Islet precursor cell (in vitro differentiated cells): ENCODE results near the gene UVSSA.
"Not testable (repeated sequence)": the region's sequence is repeated elsewhere in the genome, so short reads cannot be mapped to it uniquely, and the experiment has no call there.

ENCODE experiments used
- DNase-seq: peaks from one replicate; pipeline ENCODE4 v3.0.0-alpha.2; 2018

The UVSSA gene

DNA sequence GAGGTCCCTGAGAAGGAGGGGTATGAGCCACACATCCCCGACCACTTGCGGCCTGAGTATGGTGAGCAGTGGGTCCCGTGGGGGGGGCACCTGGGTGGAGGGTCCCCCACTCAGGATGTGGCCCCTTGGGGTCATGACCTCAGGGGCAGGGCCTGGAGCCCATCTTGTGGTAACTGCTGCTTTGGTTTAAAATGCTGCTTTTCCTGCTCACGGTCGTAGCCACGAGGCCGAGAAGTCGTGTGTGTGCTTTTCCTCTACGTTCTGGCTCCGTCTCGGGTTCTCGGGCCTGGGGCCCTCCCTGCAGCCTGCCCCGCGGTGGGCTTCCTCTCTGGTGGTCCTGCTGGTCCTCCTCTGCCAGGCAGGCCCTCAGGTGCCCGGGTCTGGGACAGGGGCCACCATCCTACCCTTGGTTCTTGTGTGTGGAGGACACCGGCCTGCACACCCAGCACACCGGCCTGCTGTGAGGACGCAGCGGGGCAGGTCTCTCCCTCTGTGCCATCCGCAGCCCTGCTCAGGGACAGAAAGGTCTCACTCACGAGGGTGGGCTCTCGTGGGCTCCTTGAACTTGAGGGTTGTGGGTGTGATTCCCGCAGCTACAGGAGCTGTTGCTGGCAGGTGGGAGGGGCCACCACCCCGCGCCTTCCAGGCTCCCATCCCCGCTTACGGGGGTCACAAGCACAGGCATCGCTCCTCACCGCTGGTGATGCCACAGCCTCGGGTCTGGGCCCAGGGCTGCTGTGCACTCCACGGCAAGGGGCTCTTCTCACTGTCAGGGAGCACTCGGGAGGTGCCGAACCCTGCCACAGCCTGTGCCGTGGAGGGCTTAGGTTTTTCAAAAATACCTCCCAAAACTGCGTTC lies 19.6 kb downstream of the UVSSA start:
- DNase-seq, result no peak

DNA sequence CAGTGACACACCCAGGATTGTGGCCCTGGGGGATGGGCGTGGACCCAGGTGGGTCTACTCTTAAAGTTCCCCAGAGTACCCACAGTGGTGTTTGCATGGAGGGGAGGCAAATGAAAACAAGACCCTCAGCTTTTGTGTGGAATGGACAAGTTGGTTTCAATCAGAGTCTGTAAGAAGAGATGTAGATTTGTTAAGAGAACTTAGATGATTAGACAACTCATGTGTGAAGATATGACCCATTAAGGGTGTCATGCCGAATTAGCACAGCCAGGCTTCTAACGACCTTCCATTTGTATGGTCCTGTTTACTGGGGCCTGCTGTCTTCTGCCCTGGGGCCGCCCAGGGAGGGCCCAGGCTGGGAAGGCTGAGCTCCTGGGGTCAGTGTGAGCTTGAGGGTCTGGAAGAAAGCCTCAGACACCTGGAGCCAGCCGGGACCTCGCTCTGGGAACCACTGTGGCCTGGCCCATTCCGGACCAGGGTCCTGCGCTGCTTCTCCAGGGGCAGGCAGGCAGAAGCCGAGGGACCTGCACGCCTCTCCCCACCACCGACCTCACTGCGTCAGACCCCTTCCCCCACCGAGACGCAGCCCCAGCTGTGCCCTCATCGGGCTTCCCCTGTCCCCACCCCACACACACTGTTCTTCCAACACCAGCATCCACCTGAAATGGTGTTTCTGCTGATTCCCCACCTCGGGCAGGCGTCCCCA lies 20.4 kb downstream of the UVSSA start:
- no peak for DNase-seq

DNA sequence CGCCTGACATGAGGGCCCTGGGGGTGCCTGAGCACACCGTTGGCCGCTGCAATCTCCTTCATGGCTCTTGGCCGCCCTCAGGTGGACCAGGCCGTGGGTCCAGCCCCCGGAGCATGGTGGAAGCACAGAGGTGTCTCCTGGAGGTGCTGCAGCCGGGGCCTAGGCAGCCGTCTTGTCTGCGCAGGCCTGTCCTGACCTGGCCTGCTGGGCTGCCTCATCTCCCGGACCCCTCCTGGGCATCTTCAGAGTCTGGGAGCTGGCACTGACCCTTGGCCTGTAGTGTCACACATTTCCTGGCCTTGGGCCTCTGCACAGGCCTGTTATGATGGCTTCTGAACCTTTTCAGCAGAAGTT lies 20.9 kb downstream of the UVSSA start:
- no peak for DNase-seq

DNA sequence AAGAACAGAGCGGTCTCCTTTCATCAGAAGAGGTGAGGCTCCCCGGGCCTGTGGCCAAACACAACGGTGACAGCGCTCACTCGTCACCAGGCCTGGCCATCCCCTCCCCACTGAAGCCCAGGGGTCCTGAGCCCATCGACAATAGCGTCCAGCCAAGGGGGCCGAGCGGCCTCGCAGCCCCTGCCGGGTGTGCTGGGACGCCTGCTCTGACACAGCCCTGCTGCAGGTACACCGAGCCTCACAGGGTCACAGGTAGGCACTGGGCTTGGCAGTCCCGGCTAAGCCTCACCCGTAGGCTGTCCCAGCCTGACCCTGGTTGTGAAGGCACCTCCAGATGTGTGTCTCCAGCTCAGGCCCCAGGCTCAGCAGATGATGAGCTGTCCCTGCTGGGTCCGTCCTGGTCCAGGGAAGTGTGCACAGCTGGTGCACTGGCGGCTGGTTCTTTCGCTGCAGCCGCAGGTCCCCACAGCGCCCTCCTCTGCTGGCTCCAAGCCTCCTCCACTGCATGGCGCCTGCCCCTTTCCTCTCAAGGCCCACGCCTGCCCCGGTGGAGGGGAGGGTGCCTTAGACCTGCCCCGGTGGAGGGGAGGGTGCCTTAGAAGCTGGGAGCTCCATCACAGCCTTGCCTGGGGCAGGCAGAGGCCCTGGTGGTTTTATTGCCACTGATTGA lies 21.5 kb downstream of the UVSSA start:
- DNase-seq, result no peak

DNA sequence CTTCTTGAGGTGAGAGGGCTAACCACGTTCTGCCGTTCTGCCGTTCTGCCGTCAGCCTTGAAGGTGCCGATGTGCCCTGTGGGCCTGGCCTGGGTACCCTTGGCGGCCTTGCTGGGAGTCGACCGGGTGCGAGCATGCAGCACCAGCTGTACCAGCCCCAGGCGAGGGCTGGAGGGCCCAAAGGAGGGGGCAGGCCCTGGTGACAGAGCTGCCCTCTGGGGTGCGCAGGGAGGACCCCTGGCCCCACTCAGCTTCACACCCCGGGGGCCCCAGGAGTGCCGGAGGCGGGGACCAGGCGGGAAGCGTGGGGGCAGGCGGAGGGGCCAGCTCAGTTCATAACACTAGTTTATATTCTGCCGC lies 22.1 kb downstream of the UVSSA start:
- DNase-seq, result no peak

DNA sequence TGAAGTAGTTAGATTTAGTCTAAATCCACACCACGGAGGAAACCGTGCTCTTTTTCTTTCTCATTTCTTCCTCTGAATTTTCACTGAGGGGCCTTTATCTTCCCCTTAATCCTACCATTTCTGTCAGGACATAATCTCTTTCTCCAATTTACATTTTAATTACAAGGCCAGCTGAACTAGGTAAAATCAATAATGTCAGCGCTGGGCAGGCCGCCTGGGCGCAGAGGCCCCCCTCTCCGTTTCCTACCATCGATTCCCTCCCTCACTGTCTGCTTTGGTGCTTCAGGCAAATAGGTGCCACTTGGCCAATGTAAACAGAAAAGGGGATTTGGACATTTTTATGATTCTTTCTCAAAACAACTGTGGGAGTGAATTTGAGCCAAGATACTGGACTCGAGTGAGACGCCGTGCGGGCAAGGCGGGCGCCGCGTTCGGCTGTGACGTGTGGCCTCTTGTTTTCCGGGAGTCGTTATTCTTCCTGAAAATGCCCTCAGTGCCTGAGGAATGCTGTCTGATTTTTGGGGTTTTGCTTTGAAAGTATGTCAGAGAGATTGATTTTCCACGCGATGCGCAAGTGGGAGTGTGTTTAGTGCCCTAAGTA lies 22.6 kb downstream of the UVSSA start:
- no peak for DNase-seq

DNA sequence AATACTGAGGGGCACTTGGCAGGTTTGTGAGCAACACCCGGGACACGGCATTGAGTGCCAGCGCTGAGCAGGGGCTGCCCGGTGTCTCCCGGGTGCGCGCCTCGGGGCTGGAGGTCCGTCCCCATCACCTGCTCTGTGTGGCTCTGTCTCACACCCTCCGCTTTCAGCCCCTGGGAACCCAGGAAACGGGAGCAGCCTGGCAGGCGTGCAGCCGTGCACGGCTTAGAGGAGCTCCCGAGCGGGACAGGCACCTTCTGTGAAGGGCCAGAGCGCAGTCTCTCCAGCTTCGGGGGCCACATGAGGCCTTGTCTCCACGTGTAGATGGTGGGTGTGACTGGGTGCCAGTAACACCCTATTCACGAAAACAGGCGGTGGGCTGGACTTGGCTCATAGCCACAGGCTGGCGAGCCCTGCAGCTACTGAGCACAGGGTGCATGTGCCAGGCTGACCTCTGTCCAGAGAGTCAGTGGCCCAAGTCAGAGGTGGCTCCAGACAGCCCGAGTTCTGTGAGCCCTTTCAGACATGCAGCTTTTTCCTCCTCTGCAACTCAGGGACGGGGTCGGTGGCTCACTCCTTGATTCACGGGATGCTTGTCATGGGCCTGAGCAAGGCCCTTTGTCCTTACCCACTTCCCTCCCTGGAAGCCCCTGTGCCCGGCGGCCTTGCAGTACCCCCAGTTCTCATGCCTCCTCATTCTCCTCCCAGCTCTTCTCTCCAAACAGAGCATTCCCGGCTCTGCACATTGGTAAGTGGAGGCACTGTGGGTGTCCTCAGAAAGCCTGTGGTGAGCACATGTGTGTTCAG lies 23.5 kb downstream of the UVSSA start:
- DNase-seq, result no peak

DNA sequence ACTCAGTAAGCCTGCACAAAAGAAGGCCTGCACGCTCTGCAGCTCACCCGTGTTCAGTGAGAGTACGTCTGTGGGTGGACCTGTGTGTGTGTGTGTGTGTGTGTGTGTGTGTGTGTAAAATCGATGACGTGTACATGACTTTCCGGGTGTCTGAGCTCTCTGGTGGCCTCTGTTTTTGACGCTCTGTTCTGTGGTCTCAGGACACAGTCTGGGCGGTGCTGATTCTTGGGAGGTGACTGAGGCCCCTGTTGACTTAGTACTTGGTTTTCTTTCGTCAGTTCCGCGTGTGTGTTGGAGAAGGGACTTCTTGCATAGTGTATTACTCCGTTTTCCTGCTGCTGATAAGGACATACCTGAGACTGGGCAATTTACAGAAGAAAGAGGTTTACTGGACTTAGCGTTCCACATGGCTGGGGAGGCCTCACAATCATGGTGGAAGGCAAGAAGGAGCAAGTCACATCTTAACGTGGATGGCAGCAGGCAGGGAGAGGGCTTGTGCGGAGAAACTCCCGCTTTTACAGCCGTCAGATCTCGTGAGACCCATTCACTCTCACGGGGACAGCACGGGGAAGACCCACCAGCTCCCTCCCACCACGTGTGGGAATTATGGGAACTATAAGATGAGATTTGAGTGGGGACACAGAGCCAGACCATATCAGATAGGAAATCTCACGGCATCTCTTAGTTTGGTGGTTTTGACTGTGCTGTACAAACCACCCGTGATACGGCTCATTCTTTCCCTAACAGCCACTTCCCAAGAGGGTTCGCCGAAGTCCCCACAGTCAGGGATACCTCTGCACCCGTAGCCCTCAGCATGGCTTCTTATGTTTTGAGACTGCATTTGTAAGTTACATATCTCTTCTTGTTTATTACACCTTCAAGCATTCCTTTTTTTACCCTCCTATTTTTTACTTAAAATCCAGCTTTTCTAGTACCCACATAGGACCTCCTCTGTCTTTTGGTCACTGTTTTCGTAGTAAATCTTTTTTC lies 24.5 kb downstream of the UVSSA start:
- no peak for DNase-seq

DNA sequence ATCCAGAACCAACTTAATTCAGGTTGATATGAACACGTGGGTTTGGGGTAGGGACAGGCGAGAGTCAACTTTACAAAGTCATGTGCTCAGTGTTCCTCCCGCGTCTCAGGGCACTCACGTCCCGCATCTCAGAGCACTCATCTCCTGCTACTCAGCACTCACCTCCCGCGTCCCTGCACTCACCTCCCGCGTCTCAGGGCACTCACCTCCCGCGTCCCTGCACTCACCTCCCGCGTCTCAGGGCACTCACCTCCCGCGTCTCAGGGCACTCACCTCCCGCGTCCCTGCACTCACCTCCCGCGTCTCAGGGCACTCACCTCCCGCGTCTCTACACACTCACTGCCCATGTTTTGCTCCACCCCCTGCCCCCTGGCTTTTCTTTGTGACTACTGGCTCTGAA lies 25.6 kb downstream of the UVSSA start:
- DNase-seq, result not testable (repeated sequence)

DNA sequence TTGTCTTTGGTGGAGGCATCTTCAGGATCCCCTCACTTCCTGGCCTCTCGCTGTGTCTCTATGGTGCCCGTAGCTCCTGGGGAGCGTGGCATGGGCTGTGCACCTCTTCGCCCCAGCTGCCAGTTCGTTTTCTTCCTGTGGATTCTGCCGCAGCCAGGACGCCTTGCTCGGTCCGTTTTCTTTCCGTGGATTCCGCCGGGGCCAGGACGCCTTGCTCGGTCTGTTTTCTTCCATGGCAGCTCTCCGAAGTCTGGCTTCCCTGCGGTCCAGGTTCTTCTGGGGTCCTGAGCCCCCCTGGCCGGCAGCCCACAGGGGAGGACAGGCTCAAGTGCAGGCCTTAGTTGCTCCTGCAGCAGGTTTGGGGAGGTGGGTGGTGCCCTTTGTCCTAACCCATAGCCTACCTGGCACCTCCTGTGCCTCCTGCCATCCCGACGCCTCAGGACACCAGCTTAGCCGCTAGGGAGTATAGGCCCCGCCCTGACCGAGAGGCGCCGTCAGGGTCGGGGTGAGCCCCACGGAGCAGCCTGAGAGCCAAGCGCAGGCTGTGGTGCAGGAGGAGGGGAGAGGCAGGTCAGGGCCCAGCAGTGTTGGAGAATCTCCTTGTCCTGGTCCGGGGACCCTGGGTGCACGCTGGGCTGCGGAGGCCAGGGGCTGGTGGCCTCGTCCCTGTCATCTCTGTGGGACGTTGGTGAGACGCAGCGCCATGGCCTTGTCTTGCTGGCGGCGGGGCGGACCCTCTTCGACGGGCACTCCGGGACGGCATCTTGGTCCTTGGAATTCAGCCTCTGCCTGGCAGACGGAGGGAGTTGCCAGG lies 27.1 kb downstream of the UVSSA start:
- no peak for DNase-seq

DNA sequence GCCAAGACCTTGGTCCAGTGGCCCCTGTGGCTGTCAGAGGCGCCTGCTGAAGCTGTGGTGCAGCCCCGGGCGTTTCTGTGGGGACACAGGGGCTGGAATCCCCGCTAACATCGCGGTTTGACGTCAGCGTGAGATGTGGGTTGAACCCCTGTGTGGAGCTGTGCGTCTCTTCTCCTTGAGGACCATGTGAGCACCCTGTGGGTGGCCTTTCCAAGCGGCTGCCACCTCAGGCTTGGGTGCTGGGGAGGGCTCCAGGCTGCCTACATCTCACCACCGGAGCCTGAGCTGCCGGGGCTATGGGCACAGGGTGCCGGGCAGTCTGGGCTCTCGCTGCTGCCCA lies 27.7 kb downstream of the UVSSA start:
- DNase-seq, result no peak

DNA sequence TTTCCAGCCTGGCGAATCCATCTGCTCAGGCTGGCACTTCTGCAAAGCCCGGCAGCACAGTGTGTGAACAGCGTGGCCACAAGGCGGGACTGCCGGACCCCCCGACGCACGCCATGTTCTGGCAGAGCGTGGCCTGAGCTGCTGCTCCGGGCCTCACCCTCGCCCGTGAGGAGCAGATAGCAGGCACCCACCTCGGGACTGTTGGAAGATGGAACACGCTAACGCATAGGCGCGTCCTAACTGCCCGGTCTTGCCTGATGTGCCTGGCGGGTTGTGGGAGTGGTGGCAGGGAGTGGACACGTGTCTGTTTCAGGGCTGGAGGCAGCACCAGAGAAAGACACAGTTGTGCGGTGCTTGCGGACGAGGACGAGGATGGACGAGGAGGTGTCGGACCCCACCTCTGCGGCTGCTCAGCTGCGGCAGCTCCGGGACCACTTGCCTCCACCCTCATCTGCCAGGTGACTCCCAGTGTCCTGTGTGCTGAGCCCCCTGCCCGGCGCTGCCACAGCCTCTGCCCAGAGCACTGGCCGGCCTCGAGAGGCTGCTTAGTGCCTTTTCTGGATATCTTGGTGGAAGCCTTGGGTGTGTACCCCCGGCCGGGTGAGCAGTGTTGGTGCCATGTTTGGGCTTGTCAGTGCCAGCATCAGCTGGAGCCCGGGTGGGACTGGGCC lies 28.2 kb downstream of the UVSSA start:
- no peak for DNase-seq

DNA sequence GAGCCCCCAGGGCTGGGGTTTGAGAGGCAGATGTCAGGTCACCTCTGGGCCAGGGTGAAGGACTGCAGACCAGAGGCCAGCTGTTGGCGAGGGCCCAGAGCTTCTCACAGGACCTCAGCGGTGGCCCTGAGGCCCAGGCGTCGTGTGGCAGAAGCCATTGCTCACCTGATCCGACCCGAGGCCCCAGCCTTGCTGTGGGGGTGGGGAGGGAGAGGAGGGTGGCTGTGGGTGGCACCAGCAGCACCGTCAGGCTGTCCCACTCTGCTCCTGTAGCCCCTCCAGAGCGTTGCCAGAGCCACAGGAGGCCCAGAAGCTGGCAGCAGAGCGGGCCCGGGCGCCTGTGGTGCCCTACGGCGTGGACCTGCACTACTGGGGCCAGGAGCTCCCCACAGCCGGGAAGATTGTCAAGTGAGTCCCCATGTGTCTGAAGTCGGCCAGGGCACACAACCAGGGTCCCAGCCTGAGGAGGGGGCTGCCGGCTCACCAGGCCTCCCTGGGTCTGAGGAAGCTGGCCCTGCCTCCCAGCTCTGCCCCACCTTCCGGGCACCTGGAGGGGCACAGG lies 28.8 kb downstream of the UVSSA start:
- DNase-seq, result no peak

DNA sequence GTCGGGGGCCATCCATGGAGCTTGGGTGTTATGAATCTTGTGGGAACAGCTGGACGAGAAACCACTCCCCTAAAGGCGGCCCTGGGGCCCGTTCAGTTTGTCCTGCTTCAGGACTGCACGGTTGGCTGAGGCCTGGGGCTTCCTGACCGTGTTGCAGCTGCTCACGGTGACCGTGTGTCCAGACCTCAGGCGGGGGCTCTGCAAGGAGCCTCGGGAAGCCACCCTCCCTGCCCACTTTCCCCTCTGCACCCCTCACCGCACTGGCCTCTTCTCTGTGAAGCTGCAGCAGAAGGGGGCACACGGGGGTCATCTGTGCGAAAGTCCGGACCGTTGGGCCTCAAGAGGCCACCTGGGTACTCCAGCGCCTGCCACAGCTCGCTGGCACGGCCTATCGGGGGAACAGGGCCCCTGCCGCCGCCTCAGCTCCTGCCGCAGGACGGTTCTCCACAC lies 29.4 kb downstream of the UVSSA start:
- DNase-seq, result no peak

DNA sequence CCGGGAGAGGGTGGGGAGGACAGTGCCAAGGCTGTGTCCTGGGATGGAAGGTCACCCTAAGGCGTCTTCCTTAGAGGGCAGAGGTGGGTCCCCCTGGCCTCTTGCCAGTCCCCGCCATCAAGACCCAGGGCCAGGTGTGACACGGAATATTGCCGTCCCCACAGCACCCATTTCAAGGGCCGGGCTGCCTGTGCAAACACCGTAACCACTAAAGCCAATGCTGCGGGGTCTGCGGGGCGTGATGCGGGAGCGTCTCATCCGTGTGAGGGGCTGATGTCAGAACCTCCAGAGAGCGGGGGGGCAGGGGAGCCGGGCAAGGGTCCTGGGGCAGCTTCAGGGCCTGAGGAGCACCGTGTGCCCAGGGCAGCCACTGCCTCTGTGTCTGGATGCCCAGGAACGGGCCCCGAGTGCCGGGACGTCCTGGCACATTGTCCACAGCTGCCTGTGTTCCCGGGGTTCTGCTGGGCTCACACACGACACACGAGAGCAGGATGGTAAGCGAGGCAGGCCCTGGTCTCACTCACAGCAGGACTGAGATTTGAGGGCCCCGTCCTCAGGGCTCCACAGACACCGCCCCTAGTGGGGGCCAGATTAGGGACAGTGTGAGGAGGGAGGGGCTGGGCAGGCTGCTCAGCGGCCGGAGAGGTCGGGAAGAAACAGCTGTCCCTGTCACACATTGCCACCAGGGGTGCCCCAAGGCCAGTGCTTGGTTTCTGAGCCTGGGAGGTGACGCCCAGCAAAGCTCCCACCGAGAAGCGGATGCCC lies 30.0 kb downstream of the UVSSA start:
- no peak for DNase-seq

DNA sequence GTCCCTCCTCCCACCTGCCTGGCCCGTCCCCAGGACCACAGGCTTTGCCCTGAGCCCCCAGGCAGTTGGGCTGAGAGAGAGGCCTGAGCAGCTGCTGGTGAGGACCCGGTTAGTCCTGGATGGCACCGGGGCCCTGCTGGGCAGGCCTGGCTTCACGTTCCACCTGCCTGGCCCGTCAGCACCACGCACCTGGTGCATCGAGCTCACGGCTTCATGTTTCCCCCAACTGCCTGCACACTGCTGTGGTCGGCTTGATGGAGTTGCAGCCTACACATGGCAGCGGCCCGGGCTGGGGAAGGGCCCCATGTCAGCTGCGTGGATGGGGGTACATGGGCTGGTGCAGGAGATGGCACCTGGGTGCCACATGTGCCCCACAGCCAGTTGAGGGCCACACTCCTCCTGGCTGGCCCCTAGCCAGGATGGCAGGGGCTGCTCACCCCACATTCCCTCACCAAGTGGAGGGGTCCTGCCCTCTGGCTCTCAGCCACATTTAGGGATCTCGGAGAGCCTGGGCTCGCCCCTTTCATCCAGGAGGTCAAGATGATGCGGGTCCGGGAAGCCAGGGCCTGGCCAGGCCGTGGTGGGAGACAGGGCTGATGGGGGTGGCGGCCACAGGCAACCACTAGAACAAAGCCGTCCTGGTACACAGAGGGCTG lies 30.7 kb downstream of the UVSSA start:
- DNase-seq, result no peak

DNA sequence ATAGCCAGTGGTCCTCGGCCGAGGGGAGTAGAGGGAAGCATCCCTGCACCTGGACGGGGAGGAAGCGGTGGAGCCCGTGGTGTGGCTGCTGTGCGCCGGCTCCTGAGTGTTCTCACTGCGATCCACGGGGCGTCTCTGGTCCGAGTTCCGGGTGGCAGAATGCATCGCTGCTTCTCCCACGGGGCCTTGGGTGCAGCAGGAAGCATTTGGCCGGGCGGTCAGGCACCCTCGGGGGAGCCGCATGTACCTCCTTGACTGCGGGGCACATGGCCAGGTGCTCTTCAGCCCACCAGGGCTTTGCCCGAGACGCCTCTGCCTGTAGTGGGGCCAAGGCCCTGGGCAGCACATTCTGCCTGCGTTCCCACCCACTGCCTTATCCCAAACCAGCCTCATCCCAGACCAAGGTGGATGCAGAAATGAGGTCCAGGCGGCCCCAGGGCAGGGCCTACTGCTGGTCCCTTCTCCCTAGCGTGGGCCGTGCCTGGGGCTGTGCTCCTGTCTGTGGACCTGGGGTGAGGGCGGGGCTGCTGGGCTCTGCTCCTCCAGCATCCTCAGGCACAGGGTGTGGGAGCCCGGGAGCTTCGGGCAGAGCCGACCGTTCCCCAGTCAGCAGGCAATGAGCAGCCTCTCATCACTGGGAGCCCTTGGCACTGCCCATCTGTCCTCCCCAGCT lies 31.7 kb downstream of the UVSSA start:
- no peak for DNase-seq

DNA sequence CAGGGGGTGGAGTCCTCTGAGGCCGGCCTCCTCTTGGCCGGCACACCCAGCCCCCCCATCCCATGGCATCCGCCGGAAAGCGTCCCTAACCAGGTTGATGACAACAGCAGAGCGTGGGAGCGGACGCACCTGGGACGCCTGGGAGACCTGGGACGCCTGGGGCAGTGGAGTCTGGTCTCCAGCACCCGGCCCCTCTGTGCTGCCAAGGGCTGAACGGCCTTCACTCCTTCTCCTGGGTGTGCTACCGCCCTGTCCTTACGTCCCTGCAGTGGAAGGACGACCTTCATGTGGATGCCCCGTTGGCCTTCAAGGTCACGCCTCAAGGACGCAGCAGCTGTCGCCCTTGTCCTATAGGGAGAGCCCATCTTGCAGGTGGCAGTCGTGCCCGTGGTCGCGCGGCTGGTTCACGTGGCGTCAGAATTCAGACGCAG lies 32.4 kb downstream of the UVSSA start:
- DNase-seq, result no peak
